Right lobe of liver (tissue), 6 donors: ENCODE measurements around the gene NYAP1. TPM values are rescaled to one million over a fixed set of nuclear protein-coding genes. Genes with fewer than 3 reads are reported as not detected.
"Not testable (repeated sequence)": the region's sequence is repeated elsewhere in the genome, so short reads cannot be mapped to it uniquely, and the experiment has no call there.

Experiments
- ATAC-seq, 4 donors: fragments of 200-7000 bp; cut with Tn5 transposase; one replicate each; pipeline ENCODE4 v1.9.1; 2020; ENCODE audit warnings: mild to moderate bottlenecking in 4 of 4, moderate library complexity in 4 of 4
- DNase-seq, 3 donors: peaks; one replicate each; pipeline ENCODE4 v3.0.0-alpha.2; 2020
- H3K27ac ChIP-seq, 3 donors: fragments of 200-600 bp; one replicate each; pipeline ENCODE4 v1.8.0; 2022
- H3K27me3 ChIP-seq, 2 donors: fragments of 200-600 bp; one replicate each; pipeline ENCODE4 v1.8.0; 2022
- H3K36me3 ChIP-seq, 4 donors: fragments of 200-600 bp; sonication (generic) in 1 of 4; one replicate each; pipeline versions ENCODE4 v1.5.1 to v1.8.0; 2017 to 2022; ENCODE audit warnings: control low read depth in 1 of 4
- H3K4me1 ChIP-seq, 4 donors: fragments of 200-600 bp; sonication (generic) in 1 of 4; one replicate each; pipeline versions ENCODE4 v1.5.1 to v1.8.0; 2017 to 2022; ENCODE audit warnings: control low read depth in 1 of 4
- H3K4me3 ChIP-seq, 3 donors: fragments of 200-600 bp; one replicate each; pipeline ENCODE4 v1.8.0; 2022
- H3K9me3 ChIP-seq, 4 donors: fragments of 200-600 bp; sonication (generic) in 1 of 4; one replicate each; pipeline versions ENCODE4 v1.5.1 to v1.8.0; 2017 to 2022; ENCODE audit warnings: control low read depth in 1 of 4
- CTCF ChIP-seq, 4 donors: fragments of 200-600 bp in 3 of 4; fragments of 450-650 bp in 1 of 4; IDR thresholded peaks; one replicate each; pipeline versions ENCODE4 v1.5.1 to v1.8.0; 2016 to 2022; ENCODE audit warnings: antibody characterized with exemption in 4 of 4, mild to moderate bottlenecking in 2 of 4
- POLR2A ChIP-seq: fragments of 450-650 bp; IDR thresholded peaks from one replicate; pipeline ENCODE4 v1.6.1; 2017; ENCODE audit warnings: antibody characterized with exemption, mild to moderate bottlenecking
- WGBS: methylation state at CpG from one replicate; pipeline ENCODE4 v1.1.6; 2018; ENCODE audit warnings: low coverage, low lambda C conversion rate; ENCODE audit not compliant: insufficient coverage; ENCODE audit errors: missing lambda C conversion rate; 5-methylcytosine and 5-hydroxymethylcytosine counted together
- intact Hi-C, 2 donors: fragments of 100-400 bp; cut with DNase I; formaldehyde crosslinking; loops; one replicate each; pipeline versions ENCODE4 v1.11.2 to v1.14.1; 2022
- total RNA-seq, 6 experiments: library from RNA; depleted of rRNA in 2 of 6; stranded (reverse); fragments of >200 nt in 2 of 6; fragmentation: NEBNext Ultra II Directional in 3 of 6; extraction: Animal tissue kit (Norgen Biotek cat#: 25700) in 3 of 6; gene quantifications; one replicate each; pipeline versions ENCODE4 v1.1.0 to v1.2.4, GENCODE V29; 2016 to 2023
- donor health status: DM: no; HTN: yes; CAD: no.
- donor health status: DM: no; HTN: no; CAD: no.
- donor health status: DM: no; HTN: no; CAD: no.
- donor health status: DM: no; HTN: yes; CAD: no.
- donor health status: DM: no; HTN: yes; CAD: no.

The NYAP1 gene
- total RNA-seq, 6 experiments from 2014 or later, result 0.06 to 0.74 (median 0.32) TPM

GRCh38 chr7:100519580-100519979, 35.9 kb downstream of the NYAP1 start:
- H3K27me3 ChIP-seq, result no peaks in the 10 kb centered on the region
- no peak overlapping the region for H3K4me3 ChIP-seq
- H3K27ac ChIP-seq, result no peak overlapping the region
- TF ChIP-seq POLR2A (no peak), CTCF (IDR thresholded peaks at IDR 0.05) (no peak)
- WGBS, result 95% methylated on average over 6 of the region's 6 CpGs
- H3K36me3 ChIP-seq, result no peaks in the 10 kb centered on the region
- ATAC-seq, result no peak
- H3K4me1 ChIP-seq, result no peaks in the 10 kb centered on the region
- no peaks in the 10 kb centered on the region for H3K9me3 ChIP-seq
- no peak for DNase-seq
- intact Hi-C loops, result no loop called here

GRCh38 chr7:100520138-100520537, 36.4 kb downstream of the NYAP1 start:
- Histone ChIP-seq H3K4me1 (no peaks in the 10 kb centered on the region), H3K9me3 (no peaks in the 10 kb centered on the region), H3K4me3 (no peak overlapping the region), H3K36me3 (no peaks in the 10 kb centered on the region), H3K27ac (no peak overlapping the region), H3K27me3 (no peaks in the 10 kb centered on the region)
- WGBS, result 10% methylated on average over 1 of the region's 1 CpG
- ATAC-seq, result no peak
- DNase-seq, result no peak
- intact Hi-C loops, result no loop called here
- no peak for TF ChIP-seq POLR2A
- no peak for TF ChIP-seq CTCF (IDR thresholded peaks at IDR 0.05)

GRCh38 chr7:100521076-100521475, 37.3 kb downstream of the NYAP1 start:
- Histone ChIP-seq H3K4me1 (no peaks in the 10 kb centered on the region), H3K27ac (no peak overlapping the region), H3K36me3 (no peaks in the 10 kb centered on the region), H3K27me3 (no peaks in the 10 kb centered on the region), H3K4me3 (no peak overlapping the region), H3K9me3 (no peaks in the 10 kb centered on the region)
- intact Hi-C loops, result no loop called here
- ATAC-seq, result no peak
- TF ChIP-seq CTCF (IDR thresholded peaks at IDR 0.05), result no peak
- no peak for TF ChIP-seq POLR2A
- no peak for DNase-seq
- 80% methylated on average over 1 of the region's 2 CpGs for WGBS

- H3K4me3 ChIP-seq, H3K4me1 ChIP-seq, DNase-seq, H3K27ac ChIP-seq, intact Hi-C loops, ATAC-seq, H3K36me3 ChIP-seq, H3K9me3 ChIP-seq, H3K27me3 ChIP-seq: not testable (repeated sequence)
- WGBS, result 58% methylated on average over 2 of the region's 3 CpGs
These were observed 38.3 kb downstream of the NYAP1 start for GRCh38 chr7:100521909-100522593.

GRCh38 chr7:100523192-100523591, 39.5 kb downstream of the NYAP1 start:
- intact Hi-C loops, DNase-seq, H3K27ac ChIP-seq, H3K4me3 ChIP-seq, H3K4me1 ChIP-seq, H3K36me3 ChIP-seq, H3K9me3 ChIP-seq, H3K27me3 ChIP-seq, ATAC-seq: not testable (repeated sequence)
- 100% methylated on average over 2 of the region's 34 CpGs for WGBS

GRCh38 chr7:100528108-100528866, 44.6 kb downstream of the NYAP1 start:
- 36% methylated on average over 7 of the region's 12 CpGs for WGBS
- H3K27ac ChIP-seq, DNase-seq: not testable (repeated sequence)

More at GRCh38 chr7:100528108-100528866, 44.6 kb downstream of the NYAP1 start:
- ATAC-seq, result peak in 2 of 4 donors; percentile 32 to 56
- H3K9me3 ChIP-seq, H3K27me3 ChIP-seq, H3K4me1 ChIP-seq, intact Hi-C loops, H3K4me3 ChIP-seq, H3K36me3 ChIP-seq: not testable (repeated sequence)
